ENCODE data around the gene PDCD1LG2. TPM values are rescaled to one million over a fixed set of nuclear protein-coding genes. Genes with fewer than 3 reads are reported as not detected.

The PDCD1LG2 gene
- total RNA-seq, 2 donors from 2014 or later: 2.2 to 2.9 TPM

- Histone ChIP-seq H3K4me3 (no peak overlapping the region), H3K4me1 (peaks cover 0 to 29% of the 10 kb centered on the region in 2 donors), H3K27me3 (no peaks in the 10 kb centered on the region), H3K9me3 (no peaks in the 10 kb centered on the region), H3K27ac (no peak overlapping the region), H3K36me3 (no peaks in the 10 kb centered on the region)
- no peak for TF ChIP-seq CTCF (IDR thresholded peaks at IDR 0.05)
- no peak for DNase-seq (ENCODE audit: low spot score)
Measured at GRCh38 chr9:5554254-5554653, 43.9 kb downstream of the PDCD1LG2 start.

GRCh38 chr9:5556101-5556705, 45.9 kb downstream of the PDCD1LG2 start:
- Histone ChIP-seq H3K36me3 (no peaks in the 10 kb centered on the region), H3K4me3 (no peak overlapping the region), H3K27me3 (no peaks in the 10 kb centered on the region), H3K27ac (peak overlapping the region in 1 of 2 donors; percentile 24), H3K4me1 (peaks cover 0 to 20% of the 10 kb centered on the region in 2 donors), H3K9me3 (no peaks in the 10 kb centered on the region)
- no peak for TF ChIP-seq CTCF (IDR thresholded peaks at IDR 0.05)
- no peak for DNase-seq (ENCODE audit: low spot score)

- no peak overlapping the region for H3K4me3 ChIP-seq
- no peak for DNase-seq (ENCODE audit: low spot score)
- H3K27ac ChIP-seq: peak overlapping the region; percentile 18 to 44
- peaks cover 0 to 20% of the 10 kb centered on the region in 2 donors for H3K4me1 ChIP-seq
- no peaks in the 10 kb centered on the region for H3K9me3 ChIP-seq
- no peak for TF ChIP-seq CTCF (IDR thresholded peaks at IDR 0.05)
- H3K36me3 ChIP-seq: no peaks in the 10 kb centered on the region
- no peaks in the 10 kb centered on the region for H3K27me3 ChIP-seq
Measured at GRCh38 chr9:5557606-5558587, 47.6 kb downstream of the PDCD1LG2 start.

DNA sequence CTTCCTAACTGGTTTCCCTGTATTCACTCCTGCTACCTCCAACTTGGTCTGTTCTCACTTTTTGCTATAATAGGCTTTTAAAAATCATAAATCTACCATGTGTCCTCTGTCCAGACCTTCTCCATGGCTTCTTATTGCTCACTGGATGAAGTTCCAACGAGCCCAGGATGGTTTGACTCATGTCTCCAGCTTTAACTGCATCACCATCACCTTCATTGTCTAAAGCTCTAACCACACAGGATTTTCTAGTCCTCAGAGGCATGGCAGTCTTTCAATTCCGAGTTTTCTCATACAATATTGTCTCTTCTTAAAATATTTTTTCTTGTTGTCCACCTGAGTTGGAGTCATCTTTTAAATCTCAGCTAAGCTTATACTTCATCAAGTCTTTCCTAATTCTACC, 49.3 kb downstream of the PDCD1LG2 start:
- Histone ChIP-seq H3K36me3 (no peaks in the 10 kb centered on the region), H3K27me3 (no peaks in the 10 kb centered on the region), H3K4me3 (no peak overlapping the region), H3K4me1 (peaks cover 0 to 20% of the 10 kb centered on the region in 2 donors), H3K9me3 (no peaks in the 10 kb centered on the region), H3K27ac (no peak overlapping the region)
- no peak for TF ChIP-seq CTCF (IDR thresholded peaks at IDR 0.05)
- DNase-seq (ENCODE audit: low spot score): no peak

GRCh38 chr9:5560443-5561100, 50.2 kb downstream of the PDCD1LG2 start:
- TF ChIP-seq CTCF (IDR thresholded peaks at IDR 0.05): no peak
- no peak overlapping the region for H3K27ac ChIP-seq
- peaks cover 0 to 20% of the 10 kb centered on the region in 2 donors for H3K4me1 ChIP-seq
- no peak for DNase-seq (ENCODE audit: low spot score)
- no peaks in the 10 kb centered on the region for H3K9me3 ChIP-seq
- no peaks in the 10 kb centered on the region for H3K36me3 ChIP-seq
- no peak overlapping the region for H3K4me3 ChIP-seq
- H3K27me3 ChIP-seq: no peaks in the 10 kb centered on the region
